HCT116 (cell line): Measurements from ENCODE around the gene ROGDI. TPM values are rescaled to one million over a fixed set of nuclear protein-coding genes. Genes with fewer than 3 reads are reported as not detected.

Experiments used
- ATAC-seq: fragments of 200-7000 bp; cut with Tn5 transposase; 2 replicates; pipeline ENCODE4 v1.9.1; 2020; ENCODE audit warnings: mild to moderate bottlenecking, moderate library complexity
- BruUV-seq: library from RNA; stranded (reverse); fragments of 400-500 nt; replicated peaks from 2 replicates; lab custom pipeline; 2021; lab: Mats Ljungman, UMichigan
- CTCF ChIA-PET: fragments of 300-600 bp; sonication (Branson Sonifier 250); formaldehyde crosslinking; loops from one replicate; lab custom pipeline; 2021; ENCODE audit warnings: antibody characterized with exemption; lab: Charles Lee
- POLR2A ChIA-PET: fragments of 300-600, 350-600 bp; sonication (Branson Sonifier 250); formaldehyde crosslinking; loops from one replicate; lab custom pipeline; 2021; ENCODE audit warnings: antibody characterized with exemption; lab: Charles Lee
- RAD21 ChIA-PET, 2 experiments: fragments of 300-600 bp; sonication (Branson Sonifier 250); formaldehyde crosslinking; loops; one replicate each; lab custom pipeline; 2023; ENCODE audit warnings: low total read pairs in 2 of 2; ENCODE audit not compliant: uncharacterized antibody in 2 of 2, unreplicated experiment in 2 of 2, low non-redundant PET in 1 of 2; lab: Charles Lee
- DNase-seq: peaks from one replicate; pipeline ENCODE4 v3.0.0-alpha.2; 2010; ENCODE audit warnings: low read depth, low spot score
- H2AFZ ChIP-seq: fragments of 200-600 bp; shearing (Covaris generic), sonication (generic); 2 replicates; pipeline ENCODE4 v1.6.1; 2017; ENCODE audit warnings: low read depth, mixed run types, mixed read lengths, antibody characterized with exemption, low read length; ENCODE audit not compliant: poor library complexity, severe bottlenecking
- H3K27ac ChIP-seq: 2 replicates; pipeline ENCODE4 v1.5.1; 2012; ENCODE audit warnings: low read depth, low read length
- H3K27me3 ChIP-seq: fragments of 200-600 bp; sonication (generic); 2 replicates; pipeline ENCODE4 v1.6.1; 2016; ENCODE audit warnings: mixed run types, low read length, mixed read lengths; ENCODE audit not compliant: insufficient read depth
- H3K36me3 ChIP-seq, 2 experiments: fragments of 200-500 bp in 1 of 2; fragments of 200-600 bp in 1 of 2; sonication (Bioruptor generic) in 1 of 2; sonication (generic) in 1 of 2; 2 replicates each; pipeline versions ENCODE4 v1.5.1 to v1.6.1; 2014 to 2016; ENCODE audit warnings: low read length in 2 of 2, inconsistent platforms in 1 of 2, mixed read lengths in 1 of 2, mixed run types in 1 of 2; ENCODE audit not compliant: insufficient read depth in 2 of 2, control insufficient read depth in 1 of 2
- H3K4me1 ChIP-seq, 2 experiments: fragments of 200-600 bp in 1 of 2; sonication (generic) in 1 of 2; 2 replicates each; pipeline versions ENCODE4 v1.5.1 to v1.6.1; 2012 to 2017; ENCODE audit warnings: low read length in 2 of 2, inconsistent platforms in 1 of 2, mild to moderate bottlenecking in 1 of 2, mixed read lengths in 1 of 2, mixed run types in 1 of 2, moderate library complexity in 1 of 2; ENCODE audit not compliant: insufficient read depth in 2 of 2, control insufficient read depth in 1 of 2
- H3K4me2 ChIP-seq: fragments of 200-600 bp; sonication (generic); 2 replicates; pipeline ENCODE4 v1.6.1; 2017; ENCODE audit warnings: mixed run types, low read length, mixed read lengths
- H3K4me3 ChIP-seq, 2 experiments: fragments of 200-600 bp in 1 of 2; sonication (generic) in 1 of 2; replicated peaks in 1 of 2; 2 replicates each; pipeline ENCODE4 v1.5.1; 2011 to 2016; ENCODE audit warnings: low read length in 2 of 2, control low read depth in 1 of 2, low read depth in 1 of 2, mild to moderate bottlenecking in 1 of 2, mixed read lengths in 1 of 2, mixed run types in 1 of 2
- H3K79me2 ChIP-seq: fragments of 200-600 bp; sonication (generic); 2 replicates; pipeline ENCODE4 v1.6.1; 2017; ENCODE audit warnings: mild to moderate bottlenecking, mixed run types, low read length, moderate library complexity, mixed read lengths; ENCODE audit not compliant: insufficient read depth
- H3K9ac ChIP-seq: fragments of 200-600 bp; sonication (generic); 2 replicates; pipeline ENCODE4 v1.6.1; 2016; ENCODE audit warnings: low read length, mixed read lengths
- H3K9me2 ChIP-seq: fragments of 200-600 bp; sonication (generic), shearing (Covaris generic); 2 replicates; pipeline ENCODE4 v1.6.1; 2017; ENCODE audit warnings: mixed run types, mild to moderate bottlenecking, moderate library complexity; ENCODE audit not compliant: insufficient read depth
- H3K9me3 ChIP-seq, 2 experiments: fragments of 200-500 bp in 1 of 2; fragments of 200-600 bp in 1 of 2; sonication (Bioruptor generic) in 1 of 2; sonication (generic) in 1 of 2; 2 replicates each; pipeline ENCODE4 v1.6.1; 2014 to 2017; ENCODE audit warnings: low read length in 2 of 2, mixed read lengths in 2 of 2, inconsistent platforms in 1 of 2, low read depth in 1 of 2, mild to moderate bottlenecking in 1 of 2, mixed run types in 1 of 2, moderate library complexity in 1 of 2; ENCODE audit not compliant: control insufficient read depth in 1 of 2, insufficient read depth in 1 of 2
- H4K20me1 ChIP-seq: fragments of 200-600 bp; sonication (generic), shearing (Covaris generic); 2 replicates; pipeline ENCODE4 v1.6.1; 2017; ENCODE audit warnings: mixed run types, mild to moderate bottlenecking, moderate library complexity; ENCODE audit not compliant: insufficient read depth
- CBX3 ChIP-seq: IDR thresholded peaks from 2 replicates; pipeline ENCODE4 v1.6.1; 2012; ENCODE audit warnings: low read depth
- CEBPB ChIP-seq: IDR thresholded peaks from 2 replicates; pipeline ENCODE4 v1.6.1; 2012; ENCODE audit warnings: low read depth
- EZH2 ChIP-seq: fragments of 200-600 bp; sonication (generic); IDR thresholded peaks from 2 replicates; pipeline ENCODE4 v1.6.1; 2017; ENCODE audit warnings: antibody characterized with exemption, mixed run types
- JUND ChIP-seq: IDR thresholded peaks from 2 replicates; pipeline ENCODE4 v1.6.1; 2012
- POLR2A ChIP-seq: IDR thresholded peaks from 2 replicates; pipeline ENCODE4 v1.7.0; 2011; ENCODE audit warnings: borderline replicate concordance; ENCODE audit not compliant: insufficient read depth, insufficient read length; ENCODE audit errors: extremely low read depth
- POLR2AphosphoS5 ChIP-seq: IDR thresholded peaks from 2 replicates; pipeline ENCODE4 v1.6.1; 2011; ENCODE audit warnings: mild to moderate bottlenecking, low read depth, low read length, moderate library complexity
- RAD21 ChIP-seq: IDR thresholded peaks from 2 replicates; pipeline ENCODE4 v1.6.1; 2012; ENCODE audit warnings: low read depth, mild to moderate bottlenecking
- SP1 ChIP-seq: IDR thresholded peaks from 2 replicates; pipeline ENCODE4 v1.6.1; 2012; ENCODE audit warnings: low read depth
- SRF ChIP-seq: IDR thresholded peaks from 2 replicates; pipeline ENCODE4 v1.6.1; 2012; ENCODE audit warnings: low read depth
- YY1 ChIP-seq: IDR thresholded peaks from 2 replicates; pipeline ENCODE4 v1.6.1; 2011; ENCODE audit warnings: low read length, low read depth, moderate library complexity, mild to moderate bottlenecking; ENCODE audit not compliant: insufficient replicate concordance; ENCODE audit errors: extremely low read depth
- ZFX ChIP-seq: fragments of 450-650 bp; IDR thresholded peaks from 2 replicates; pipeline ENCODE4 v1.6.1; 2017
- ZNF274 ChIP-seq: fragments of 200-500 bp; sonication (Bioruptor generic); IDR thresholded peaks from 2 replicates; pipeline ENCODE4 v1.6.1; 2014; ENCODE audit warnings: mild to moderate bottlenecking, low read depth, low read length, inconsistent platforms
- intact Hi-C: fragments of 100-400 bp; cut with micrococcal nuclease; formaldehyde crosslinking; loops from 2 replicates; pipeline ENCODE4 v1.10.0; 2022
- total RNA-seq: library from RNA; stranded (reverse); gene quantifications from one replicate; pipeline ENCODE4 v1.2.1, GENCODE V29; 2021; ENCODE audit not compliant: unreplicated experiment
- TF ChIP-seq, protein P1 (sequence below): IDR thresholded peaks from 2 replicates; pipeline ENCODE4 v1.6.1; 2012
- TF ChIP-seq, protein P2 (sequence below): IDR thresholded peaks from 2 replicates; pipeline ENCODE4 v1.6.1; 2012
- TF ChIP-seq, protein P3 (sequence below): IDR thresholded peaks from 2 replicates; pipeline ENCODE4 v1.6.1; 2012; ENCODE audit warnings: low read depth
- TF ChIP-seq, protein P4 (sequence below), 3 experiments: fragments of 200-600 bp in 1 of 3; sonication (generic) in 1 of 3; IDR thresholded peaks in 2 of 3; conservative IDR thresholded peaks in 1 of 3; 2 replicates each; pipeline ENCODE4 v1.5.1; 2012 to 2017; ENCODE audit warnings: low read depth in 2 of 3, low read length in 2 of 3, antibody characterized with exemption in 1 of 3, borderline replicate concordance in 1 of 3, control low read depth in 1 of 3, mild to moderate bottlenecking in 1 of 3, mixed read lengths in 1 of 3, mixed run types in 1 of 3, moderate library complexity in 1 of 3; ENCODE audit not compliant: insufficient read depth in 1 of 3

ROGDI gene
- total RNA-seq, 1 experiment from 2014 or later = 20.1 TPM

DNA sequence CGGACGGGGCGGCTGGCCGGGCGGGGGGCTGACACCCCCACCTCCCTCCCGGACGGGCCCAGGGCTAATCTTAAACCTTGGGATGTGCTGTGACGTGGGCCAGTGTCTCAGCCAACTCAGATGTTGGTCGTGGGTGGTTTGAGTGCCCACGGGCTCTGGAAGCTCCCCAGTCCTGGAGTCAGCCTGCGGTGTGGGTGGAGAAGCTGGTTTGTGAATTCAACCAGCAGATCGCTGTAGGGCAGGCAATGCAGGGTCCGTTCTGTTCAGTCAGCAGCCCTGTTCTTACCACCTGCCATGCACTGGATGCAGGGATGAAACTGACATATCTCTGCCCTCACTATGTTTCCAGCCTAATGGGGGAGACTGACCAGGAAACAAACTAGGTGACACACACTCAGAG is 27.4 kb downstream of the ROGDI start:
- Histone ChIP-seq H4K20me1 (no peaks in the 10 kb centered on the region), H3K27me3 (no peaks in the 10 kb centered on the region), H3K9me3 (no peaks in the 10 kb centered on the region), H3K9ac (no peak overlapping the region), H3K36me3 (no peaks in the 10 kb centered on the region), H3K27ac (no peak overlapping the region), H3K4me3 (no peak overlapping the region), H2AFZ (no peak overlapping the region), H3K4me2 (no peak overlapping the region), H3K9me2 (no peaks in the 10 kb centered on the region), H3K4me1 (peaks cover 0 to 5% of the 10 kb centered on the region in 2 experiments; a peak in 3 of 4 replicates), H3K79me2 (no peaks in the 10 kb centered on the region)
- POLR2A ChIA-PET = no interaction called here
- BruUV-seq = no TSS peak
- ATAC-seq = no peak
- TF ChIP-seq CBX3 (no peak), SRF (no peak), RAD21 (no peak), EZH2 (no peak), JUND (no peak), POLR2A (no peak), ZFX (no peak), YY1 (no peak), SP1 (no peak), POLR2AphosphoS5 (no peak), ZNF274 (no peak), CEBPB (no peak)
- TF ChIP-seq, protein P1, sequence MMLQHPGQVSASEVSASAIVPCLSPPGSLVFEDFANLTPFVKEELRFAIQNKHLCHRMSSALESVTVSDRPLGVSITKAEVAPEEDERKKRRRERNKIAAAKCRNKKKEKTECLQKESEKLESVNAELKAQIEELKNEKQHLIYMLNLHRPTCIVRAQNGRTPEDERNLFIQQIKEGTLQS = no peak
- TF ChIP-seq, protein P2, sequence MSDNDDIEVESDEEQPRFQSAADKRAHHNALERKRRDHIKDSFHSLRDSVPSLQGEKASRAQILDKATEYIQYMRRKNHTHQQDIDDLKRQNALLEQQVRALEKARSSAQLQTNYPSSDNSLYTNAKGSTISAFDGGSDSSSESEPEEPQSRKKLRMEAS = no peak
- TF ChIP-seq, protein P3, sequence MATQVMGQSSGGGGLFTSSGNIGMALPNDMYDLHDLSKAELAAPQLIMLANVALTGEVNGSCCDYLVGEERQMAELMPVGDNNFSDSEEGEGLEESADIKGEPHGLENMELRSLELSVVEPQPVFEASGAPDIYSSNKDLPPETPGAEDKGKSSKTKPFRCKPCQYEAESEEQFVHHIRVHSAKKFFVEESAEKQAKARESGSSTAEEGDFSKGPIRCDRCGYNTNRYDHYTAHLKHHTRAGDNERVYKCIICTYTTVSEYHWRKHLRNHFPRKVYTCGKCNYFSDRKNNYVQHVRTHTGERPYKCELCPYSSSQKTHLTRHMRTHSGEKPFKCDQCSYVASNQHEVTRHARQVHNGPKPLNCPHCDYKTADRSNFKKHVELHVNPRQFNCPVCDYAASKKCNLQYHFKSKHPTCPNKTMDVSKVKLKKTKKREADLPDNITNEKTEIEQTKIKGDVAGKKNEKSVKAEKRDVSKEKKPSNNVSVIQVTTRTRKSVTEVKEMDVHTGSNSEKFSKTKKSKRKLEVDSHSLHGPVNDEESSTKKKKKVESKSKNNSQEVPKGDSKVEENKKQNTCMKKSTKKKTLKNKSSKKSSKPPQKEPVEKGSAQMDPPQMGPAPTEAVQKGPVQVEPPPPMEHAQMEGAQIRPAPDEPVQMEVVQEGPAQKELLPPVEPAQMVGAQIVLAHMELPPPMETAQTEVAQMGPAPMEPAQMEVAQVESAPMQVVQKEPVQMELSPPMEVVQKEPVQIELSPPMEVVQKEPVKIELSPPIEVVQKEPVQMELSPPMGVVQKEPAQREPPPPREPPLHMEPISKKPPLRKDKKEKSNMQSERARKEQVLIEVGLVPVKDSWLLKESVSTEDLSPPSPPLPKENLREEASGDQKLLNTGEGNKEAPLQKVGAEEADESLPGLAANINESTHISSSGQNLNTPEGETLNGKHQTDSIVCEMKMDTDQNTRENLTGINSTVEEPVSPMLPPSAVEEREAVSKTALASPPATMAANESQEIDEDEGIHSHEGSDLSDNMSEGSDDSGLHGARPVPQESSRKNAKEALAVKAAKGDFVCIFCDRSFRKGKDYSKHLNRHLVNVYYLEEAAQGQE = no peak
- TF ChIP-seq, protein P4, sequence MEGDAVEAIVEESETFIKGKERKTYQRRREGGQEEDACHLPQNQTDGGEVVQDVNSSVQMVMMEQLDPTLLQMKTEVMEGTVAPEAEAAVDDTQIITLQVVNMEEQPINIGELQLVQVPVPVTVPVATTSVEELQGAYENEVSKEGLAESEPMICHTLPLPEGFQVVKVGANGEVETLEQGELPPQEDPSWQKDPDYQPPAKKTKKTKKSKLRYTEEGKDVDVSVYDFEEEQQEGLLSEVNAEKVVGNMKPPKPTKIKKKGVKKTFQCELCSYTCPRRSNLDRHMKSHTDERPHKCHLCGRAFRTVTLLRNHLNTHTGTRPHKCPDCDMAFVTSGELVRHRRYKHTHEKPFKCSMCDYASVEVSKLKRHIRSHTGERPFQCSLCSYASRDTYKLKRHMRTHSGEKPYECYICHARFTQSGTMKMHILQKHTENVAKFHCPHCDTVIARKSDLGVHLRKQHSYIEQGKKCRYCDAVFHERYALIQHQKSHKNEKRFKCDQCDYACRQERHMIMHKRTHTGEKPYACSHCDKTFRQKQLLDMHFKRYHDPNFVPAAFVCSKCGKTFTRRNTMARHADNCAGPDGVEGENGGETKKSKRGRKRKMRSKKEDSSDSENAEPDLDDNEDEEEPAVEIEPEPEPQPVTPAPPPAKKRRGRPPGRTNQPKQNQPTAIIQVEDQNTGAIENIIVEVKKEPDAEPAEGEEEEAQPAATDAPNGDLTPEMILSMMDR (IDR thresholded peaks at IDR 0.05 in 2 of 3, conservative IDR thresholded peaks at IDR 0.05 in 1 of 3; ENCODE audit: borderline replicate concordance in 1 of 3, insufficient read depth in 1 of 3, low read depth in 2 of 3, low read length in 2 of 3) = no peak
- RAD21 ChIA-PET = no interaction called here
- intact Hi-C loops = no loop called here
- CTCF ChIA-PET = no interaction called here
- DNase-seq = no peak
